B cell (primary cell): ENCODE data around the gene EXOC6B. TPM values are rescaled to one million over a fixed set of nuclear protein-coding genes. Genes with fewer than 3 reads are reported as not detected.

Experiments
- ATAC-seq: fragments of 200-7000 bp; cut with Tn5 transposase; one replicate; pipeline ENCODE4 v1.10.0; 2021; ENCODE audit warnings: low read depth, mild to moderate bottlenecking, moderate number of reproducible peaks, moderate library complexity
- CTCF ChIA-PET: fragments of 350-600 bp; sonication (Branson Sonifier 250); formaldehyde crosslinking; loops from one replicate; lab custom pipeline; 2021; ENCODE audit warnings: antibody characterized with exemption, inconsistent platforms; lab: Charles Lee
- POLR2A ChIA-PET: fragments of 350-600 bp; sonication (Branson Sonifier 250); formaldehyde crosslinking; loops from one replicate; lab custom pipeline; 2021; ENCODE audit warnings: antibody characterized with exemption; lab: Charles Lee
- DNase-seq: peaks from one replicate; pipeline ENCODE4 v3.0.0; 2013
- H2AFZ ChIP-seq: 2 replicates; pipeline ENCODE4 v1.6.1; 2012; ENCODE audit warnings: mild to moderate bottlenecking, low read depth, low read length; ENCODE audit not compliant: insufficient read depth, poor library complexity, severe bottlenecking
- H3K27ac ChIP-seq, 2 donors: 1 replicate in 1 of 2; 2 replicates in 1 of 2; pipeline ENCODE4 v1.5.1; 2012 to 2013; ENCODE audit warnings: low read length in 2 of 2, mild to moderate bottlenecking in 2 of 2, moderate library complexity in 1 of 2
- H3K27me3 ChIP-seq, 4 experiments: fragments of 200-600 bp in 1 of 4; sonication (generic) in 1 of 4; replicated peaks in 1 of 4; 1 replicate in 2 of 4; 2 replicates in 2 of 4; pipeline versions ENCODE4 v1.6.1 to v1.7.0; 2013 to 2016; ENCODE audit warnings: low read length in 3 of 4, mild to moderate bottlenecking in 2 of 4, mixed read lengths in 1 of 4, moderate library complexity in 1 of 4; ENCODE audit not compliant: insufficient read depth in 4 of 4, control insufficient read depth in 3 of 4; ENCODE audit errors: control extremely low read depth in 1 of 4
- H3K36me3 ChIP-seq, 2 experiments: replicated peaks in 1 of 2; 1 replicate in 1 of 2; 2 replicates in 1 of 2; pipeline versions ENCODE4 v1.6.1 to v1.7.1; 2013; ENCODE audit warnings: low read length in 1 of 2; ENCODE audit not compliant: insufficient read depth in 2 of 2, control insufficient read depth in 1 of 2; ENCODE audit errors: control extremely low read depth in 1 of 2, extremely low read depth in 1 of 2
- H3K4me1 ChIP-seq, 2 donors: fragments of 200-600 bp in 1 of 2; sonication (generic) in 1 of 2; 1 replicate in 1 of 2; 2 replicates in 1 of 2; pipeline versions ENCODE4 v1.5.1 to v1.6.1; 2013 to 2017; ENCODE audit warnings: low read length in 2 of 2; ENCODE audit not compliant: control insufficient read depth in 2 of 2, insufficient read depth in 2 of 2
- H3K4me2 ChIP-seq: replicated peaks from 2 replicates; pipeline ENCODE3; 2012; ENCODE audit warnings: mild to moderate bottlenecking, low read depth, low read length; ENCODE audit not compliant: poor library complexity, severe bottlenecking
- H3K4me3 ChIP-seq, 5 experiments: fragments of 200-600 bp in 1 of 5; sonication (generic) in 1 of 5; 1 replicate in 3 of 5; 2 replicates in 2 of 5; pipeline versions ENCODE4 v1.5.1 to v1.7.0; 2011 to 2016; ENCODE audit warnings: low read length in 4 of 5, mild to moderate bottlenecking in 4 of 5, low read depth in 2 of 5, control low read depth in 1 of 5, moderate library complexity in 1 of 5; ENCODE audit not compliant: insufficient read depth in 1 of 5; ENCODE audit errors: control extremely low read depth in 1 of 5, extremely low read depth in 1 of 5
- H3K79me2 ChIP-seq: fragments of 200-600 bp; sonication (generic); one replicate; pipeline ENCODE4 v1.6.0; 2016; ENCODE audit warnings: low read length; ENCODE audit not compliant: control insufficient read depth, insufficient read depth
- H3K9ac ChIP-seq: fragments of 200-600 bp; sonication (generic); 2 replicates; pipeline ENCODE4 v1.6.1; 2017; ENCODE audit warnings: mild to moderate bottlenecking, low read length, moderate library complexity
- H3K9me3 ChIP-seq, 3 donors: one replicate each; pipeline versions ENCODE4 v1.6.1 to v1.7.1; 2013; ENCODE audit warnings: low read length in 2 of 3; ENCODE audit not compliant: control insufficient read depth in 2 of 3, insufficient read depth in 1 of 3; ENCODE audit errors: control extremely low read depth in 1 of 3
- H4K20me1 ChIP-seq: 2 replicates; pipeline ENCODE4 v1.6.0; 2012; ENCODE audit warnings: mild to moderate bottlenecking, low read length; ENCODE audit not compliant: insufficient read depth, control insufficient read depth, poor library complexity, severe bottlenecking
- H3K27ac Mint-ChIP-seq: one replicate; pipeline ENCODE4 v1.8.0; 2021; ENCODE audit warnings: mixed read lengths
- H3K27me3 Mint-ChIP-seq: one replicate; pipeline ENCODE4 v1.8.0; 2021; ENCODE audit warnings: mixed read lengths
- H3K4me1 Mint-ChIP-seq: one replicate; pipeline ENCODE4 v1.8.0; 2021; ENCODE audit warnings: mixed read lengths
- H3K4me3 Mint-ChIP-seq: one replicate; pipeline ENCODE4 v1.8.0; 2021; ENCODE audit warnings: mixed read lengths
- H3K9me3 Mint-ChIP-seq: one replicate; pipeline ENCODE4 v1.8.0; 2022; ENCODE audit warnings: mixed read lengths; ENCODE audit not compliant: insufficient read depth
- EZH2 ChIP-seq: IDR thresholded peaks from 2 replicates; pipeline ENCODE4 v1.6.1; 2012; ENCODE audit warnings: borderline replicate concordance, low read depth, mild to moderate bottlenecking, moderate library complexity, low read length; ENCODE audit not compliant: insufficient read depth, poor library complexity, severe bottlenecking
- WGBS: methylation state at CpG from one replicate; pipeline ENCODE4 v1.1.5; 2013; ENCODE audit warnings: missing lambda C conversion rate; ENCODE audit not compliant: insufficient coverage; 5-methylcytosine and 5-hydroxymethylcytosine counted together
- intact Hi-C: fragments of 100-400 bp; cut with micrococcal nuclease; formaldehyde crosslinking; loops from one replicate; pipeline ENCODE4 v1.10.0; 2022
- polyA plus RNA-seq: library from polyadenylated mRNA; depleted of rRNA; stranded (reverse); fragments of >200 nt; gene quantifications from 2 replicates; pipeline ENCODE4 v1.2.3, GENCODE V29; 2012
- total RNA-seq, 2 donors: library from RNA; stranded (reverse); fragments of 120-200 nt in 1 of 2; gene quantifications; 1 replicate in 1 of 2; 2 replicates in 1 of 2; pipeline versions ENCODE4 v1.2.3 to v1.2.4, GENCODE V29; 2013 to 2022
- TF ChIP-seq, protein P1 (sequence below): fragments of 200-600 bp; IDR thresholded peaks from one replicate; pipeline ENCODE4 v1.8.0; 2022; ENCODE audit warnings: antibody characterized with exemption, mild to moderate bottlenecking

The EXOC6B gene
- total and polyA plus RNA-seq, 2 donors (not counting 1 experiment from before 2014, with no cell fraction given) = 4.8 to 22.6 TPM

DNA sequence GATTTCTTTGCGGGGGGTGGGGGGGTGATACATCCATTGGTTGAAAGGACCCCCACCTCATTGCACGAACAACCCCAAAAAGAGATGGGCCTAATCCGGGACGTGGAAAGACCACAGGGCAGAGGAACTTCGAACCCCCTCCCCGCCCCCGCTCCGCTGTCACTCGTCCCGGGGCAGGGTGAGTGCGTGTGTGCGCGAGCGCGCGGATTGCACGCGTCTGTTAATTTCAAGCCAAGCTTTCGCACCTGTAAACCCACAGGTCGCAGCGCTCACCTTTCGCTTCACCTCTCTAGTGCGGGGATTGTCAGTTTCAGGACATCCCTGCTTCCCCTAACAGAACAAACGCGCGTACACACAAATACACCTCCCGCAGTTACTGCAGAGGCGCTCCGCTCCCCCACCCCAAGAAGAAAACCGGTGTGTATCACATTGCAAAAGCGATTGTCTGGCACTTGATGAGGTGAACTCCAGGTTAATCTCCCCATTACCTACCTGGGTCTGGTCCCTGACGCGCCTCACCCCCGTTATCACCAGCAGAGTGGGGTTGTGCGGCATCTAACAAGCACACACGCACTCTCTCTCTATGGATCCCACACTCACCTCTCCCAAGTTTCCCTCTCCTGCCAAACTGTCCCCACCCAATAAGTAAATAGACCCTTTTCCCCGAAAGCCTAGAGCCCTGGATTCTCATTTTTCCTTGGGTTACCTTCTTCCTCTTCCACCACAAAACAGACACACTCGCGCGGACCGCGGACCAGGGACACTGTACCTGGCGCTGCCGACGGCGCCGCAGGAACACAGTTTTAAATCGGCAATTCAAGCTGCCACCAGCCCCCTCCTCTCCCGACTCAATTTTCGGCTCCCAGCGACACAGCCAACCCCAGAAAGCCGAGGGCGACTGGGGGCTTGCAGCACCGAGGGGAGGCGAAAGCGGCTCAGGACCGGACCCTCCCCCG, 679.2 kb downstream of the EXOC6B start:
- peaks cover 0 to 37% (median 6%) of the 10 kb centered on the region in 3 donors for H3K9me3 ChIP-seq
- Mint-ChIP-seq H3K27ac (no peak overlapping the region), H3K4me1 (peaks cover 48% of the 10 kb centered on the region), H3K9me3 (no peaks in the 10 kb centered on the region), H3K4me3 (peak overlapping the region; percentile 57), H3K27me3 (peaks cover 65% of the 10 kb centered on the region)
- peaks cover 44 to 59% of the 10 kb centered on the region in 2 donors for H3K4me1 ChIP-seq
- TF ChIP-seq EZH2 = no peak
- TF ChIP-seq, protein P1, sequence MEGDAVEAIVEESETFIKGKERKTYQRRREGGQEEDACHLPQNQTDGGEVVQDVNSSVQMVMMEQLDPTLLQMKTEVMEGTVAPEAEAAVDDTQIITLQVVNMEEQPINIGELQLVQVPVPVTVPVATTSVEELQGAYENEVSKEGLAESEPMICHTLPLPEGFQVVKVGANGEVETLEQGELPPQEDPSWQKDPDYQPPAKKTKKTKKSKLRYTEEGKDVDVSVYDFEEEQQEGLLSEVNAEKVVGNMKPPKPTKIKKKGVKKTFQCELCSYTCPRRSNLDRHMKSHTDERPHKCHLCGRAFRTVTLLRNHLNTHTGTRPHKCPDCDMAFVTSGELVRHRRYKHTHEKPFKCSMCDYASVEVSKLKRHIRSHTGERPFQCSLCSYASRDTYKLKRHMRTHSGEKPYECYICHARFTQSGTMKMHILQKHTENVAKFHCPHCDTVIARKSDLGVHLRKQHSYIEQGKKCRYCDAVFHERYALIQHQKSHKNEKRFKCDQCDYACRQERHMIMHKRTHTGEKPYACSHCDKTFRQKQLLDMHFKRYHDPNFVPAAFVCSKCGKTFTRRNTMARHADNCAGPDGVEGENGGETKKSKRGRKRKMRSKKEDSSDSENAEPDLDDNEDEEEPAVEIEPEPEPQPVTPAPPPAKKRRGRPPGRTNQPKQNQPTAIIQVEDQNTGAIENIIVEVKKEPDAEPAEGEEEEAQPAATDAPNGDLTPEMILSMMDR = no peak
- ATAC-seq (no peak), DNase-seq (peak; percentile 27)
- intact Hi-C loops = loop anchor here (5.0 kb wide), 1 partner anchor 771 kb away; the partner anchor contains the start of gene EMX1
- peaks cover 0 to 87% (median 42%) of the 10 kb centered on the region in 4 experiments for H3K27me3 ChIP-seq
- H3K27ac ChIP-seq = no peak overlapping the region
- peak overlapping the region; percentile 72 for H3K4me2 ChIP-seq
- peak overlapping the region in 1 of 5 experiments; percentile 10 for H3K4me3 ChIP-seq
- no peak overlapping the region for H2AFZ ChIP-seq
- 15% methylated on average over 57 of the region's 58 CpGs for WGBS
- no peaks in the 10 kb centered on the region for H3K36me3 ChIP-seq
- H3K9ac ChIP-seq = no peak overlapping the region
- H3K79me2 ChIP-seq = no peaks in the 10 kb centered on the region
- no peaks in the 10 kb centered on the region for H4K20me1 ChIP-seq
- ChIA-PET CTCF (no interaction called here), POLR2A (no interaction called here)
